ENCODE data around the gene SLC36A3.
"Not testable (repeated sequence)": the region's sequence is repeated elsewhere in the genome, so short reads cannot be mapped to it uniquely, and the experiment has no call there.

The SLC36A3 gene

DNA sequence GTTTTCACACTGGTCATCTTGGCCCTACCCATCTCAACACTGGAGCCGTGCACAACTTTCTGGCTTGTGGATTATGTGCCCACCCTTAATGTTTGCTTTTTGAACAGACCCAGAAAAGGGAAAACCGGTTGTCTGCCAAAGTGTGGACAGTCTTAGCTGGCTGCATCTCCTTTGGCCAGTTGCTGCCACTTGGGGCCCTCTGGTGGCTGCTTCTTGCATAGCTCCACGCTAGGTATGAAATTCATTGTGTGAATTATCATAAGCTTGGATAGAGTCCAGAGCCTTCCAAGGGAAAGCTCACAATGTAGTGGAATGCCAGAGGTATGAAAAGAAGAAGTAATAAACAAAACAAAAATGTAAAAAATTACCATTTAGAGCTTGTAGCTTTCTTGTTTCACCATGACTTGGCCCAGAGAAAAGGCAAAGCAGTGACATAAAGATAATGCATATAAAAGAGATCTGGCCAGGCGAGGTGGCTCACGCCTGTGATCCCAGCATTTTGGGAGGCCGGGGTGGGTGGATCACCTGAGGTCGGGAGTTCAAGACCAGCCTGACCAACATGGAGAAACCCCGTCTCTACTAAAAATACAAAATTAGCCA, 12.5 kb upstream of the SLC36A3 start:
- Mint-ChIP-seq H3K36me3 (peaks cover 3% of the 10 kb centered on the region), H3K9me3 (peaks cover 5% of the 10 kb centered on the region), H3K4me3 (no peak overlapping the region), H3K27ac (no peak overlapping the region), H3K4me1 (peaks cover 3% of the 10 kb centered on the region), H3K27me3 (no peaks in the 10 kb centered on the region)

- H3K27ac Mint-ChIP-seq, result no peak overlapping the region
- peaks cover 6% of the 10 kb centered on the region for H3K36me3 Mint-ChIP-seq
- peaks cover 11% of the 10 kb centered on the region for H3K9me3 Mint-ChIP-seq
- H3K27me3 Mint-ChIP-seq, result no peaks in the 10 kb centered on the region
- H3K4me1 Mint-ChIP-seq, result peaks cover 3% of the 10 kb centered on the region
- no peak overlapping the region for H3K4me3 Mint-ChIP-seq
Measured at GRCh38 chr5:151313357-151313756, 9.8 kb upstream of the SLC36A3 start.

DNA sequence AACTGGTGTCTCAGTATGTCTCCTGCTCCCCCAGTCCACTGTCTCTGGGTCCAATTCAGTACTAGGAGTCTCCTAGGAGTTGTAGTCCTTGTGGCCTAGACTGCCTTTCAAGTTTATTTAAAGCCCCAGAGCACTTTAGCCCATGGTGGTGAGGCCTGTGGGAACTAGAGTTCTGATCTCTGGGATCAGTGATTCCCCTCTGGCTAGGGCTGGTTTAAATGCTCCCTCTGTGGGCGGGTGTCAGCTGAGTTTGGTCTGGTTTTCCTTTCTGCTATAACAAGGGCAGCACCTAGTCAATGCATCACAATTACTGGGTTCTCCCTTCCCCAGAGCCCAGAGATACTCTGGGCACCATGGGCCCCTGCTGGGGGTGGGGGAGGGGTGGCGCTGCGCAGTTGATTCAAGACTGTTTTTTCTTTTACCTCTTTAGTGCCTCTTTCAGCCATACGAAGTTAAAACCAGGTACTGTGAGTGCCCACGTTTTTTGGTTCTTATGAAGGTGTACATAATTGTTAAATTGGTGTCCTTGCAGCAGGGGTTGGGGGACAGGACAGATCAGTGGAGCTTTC, 9.3 kb upstream of the SLC36A3 start:
- no peaks in the 10 kb centered on the region for H3K27me3 Mint-ChIP-seq
- H3K36me3 Mint-ChIP-seq, result peaks cover 6% of the 10 kb centered on the region
- H3K4me1 Mint-ChIP-seq, result peaks cover 3% of the 10 kb centered on the region
- no peak overlapping the region for H3K4me3 Mint-ChIP-seq
- no peak overlapping the region for H3K27ac Mint-ChIP-seq
- peaks cover 11% of the 10 kb centered on the region for H3K9me3 Mint-ChIP-seq

DNA sequence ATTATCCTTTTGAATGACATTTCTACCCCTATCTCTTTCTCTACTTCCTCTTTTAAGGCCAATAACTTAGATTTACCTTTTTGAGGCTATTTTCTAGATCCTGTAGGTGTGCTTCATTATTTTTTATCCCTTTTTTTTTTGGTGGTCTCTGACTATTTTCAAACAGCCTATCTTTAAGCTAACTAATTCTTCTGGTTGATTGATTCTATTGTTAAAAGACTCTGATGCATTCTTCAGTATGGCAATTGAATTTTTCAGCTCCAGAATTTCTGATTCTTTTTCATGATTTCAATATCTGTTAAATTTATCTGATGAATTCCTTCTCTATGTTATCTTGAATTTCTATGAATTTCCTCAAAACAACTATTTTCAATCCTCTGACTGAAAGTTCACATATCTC, 7.4 kb upstream of the SLC36A3 start:
- peaks cover 6% of the 10 kb centered on the region for H3K36me3 Mint-ChIP-seq
- peaks cover 7% of the 10 kb centered on the region for H3K4me1 Mint-ChIP-seq
- no peaks in the 10 kb centered on the region for H3K27me3 Mint-ChIP-seq

GRCh38 chr5:151309821-151310220, 6.3 kb upstream of the SLC36A3 start:
- not testable (repeated sequence) for H3K27me3 Mint-ChIP-seq, H3K4me3 Mint-ChIP-seq, H3K36me3 Mint-ChIP-seq, H3K27ac Mint-ChIP-seq, H3K4me1 Mint-ChIP-seq
- peaks cover 11% of the 10 kb centered on the region for H3K9me3 Mint-ChIP-seq

More for the DNA sequence above, 7.4 kb upstream of the SLC36A3 start:
- no peak overlapping the region for H3K27ac Mint-ChIP-seq
- no peak overlapping the region for H3K4me3 Mint-ChIP-seq
- H3K9me3 Mint-ChIP-seq, result peaks cover 11% of the 10 kb centered on the region

- H3K9me3 Mint-ChIP-seq, result peaks cover 11% of the 10 kb centered on the region
- H3K36me3 Mint-ChIP-seq, H3K27me3 Mint-ChIP-seq, H3K27ac Mint-ChIP-seq, H3K4me1 Mint-ChIP-seq, H3K4me3 Mint-ChIP-seq: not testable (repeated sequence)
Measured at GRCh38 chr5:151309266-151309665, 5.7 kb upstream of the SLC36A3 start.

GRCh38 chr5:151298063-151298855, 5.3 kb downstream of the SLC36A3 start:
- H3K4me3 Mint-ChIP-seq, result no peak overlapping the region
- H3K27ac Mint-ChIP-seq, result no peak overlapping the region
- H3K27me3 Mint-ChIP-seq, result peaks cover 3% of the 10 kb centered on the region
- no peaks in the 10 kb centered on the region for H3K36me3 Mint-ChIP-seq
- H3K4me1 Mint-ChIP-seq, result no peaks in the 10 kb centered on the region
- H3K9me3 Mint-ChIP-seq, result no peaks in the 10 kb centered on the region

DNA sequence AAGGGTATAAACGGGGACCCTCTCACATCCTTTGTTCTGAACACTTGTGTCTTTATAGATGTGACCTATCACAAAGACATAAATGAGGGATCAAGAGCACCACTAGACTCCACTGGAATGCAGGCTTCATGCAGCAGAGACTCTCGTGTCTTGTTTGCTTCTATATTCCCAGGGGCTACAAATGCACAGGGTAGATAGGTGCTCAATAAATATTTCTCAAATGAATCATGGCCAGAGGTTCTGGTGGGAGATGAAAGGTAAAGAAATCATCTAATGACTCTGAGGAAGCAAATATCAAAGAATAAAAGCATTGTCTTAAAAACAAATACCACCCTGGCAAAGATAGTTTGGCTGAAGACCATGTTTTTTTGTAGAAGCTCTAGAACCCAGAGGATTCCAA, 6.6 kb downstream of the SLC36A3 start:
- Mint-ChIP-seq H3K36me3 (no peaks in the 10 kb centered on the region), H3K4me3 (no peak overlapping the region), H3K9me3 (no peaks in the 10 kb centered on the region), H3K27ac (no peak overlapping the region), H3K4me1 (no peaks in the 10 kb centered on the region), H3K27me3 (peaks cover 3% of the 10 kb centered on the region)

GRCh38 chr5:151296478-151296830, 7.1 kb downstream of the SLC36A3 start:
- H3K9me3 Mint-ChIP-seq, result no peaks in the 10 kb centered on the region
- H3K4me1 Mint-ChIP-seq, result no peaks in the 10 kb centered on the region
- H3K27ac Mint-ChIP-seq, result no peak overlapping the region
- peaks cover 3% of the 10 kb centered on the region for H3K27me3 Mint-ChIP-seq
- no peak overlapping the region for H3K4me3 Mint-ChIP-seq
- no peaks in the 10 kb centered on the region for H3K36me3 Mint-ChIP-seq

DNA sequence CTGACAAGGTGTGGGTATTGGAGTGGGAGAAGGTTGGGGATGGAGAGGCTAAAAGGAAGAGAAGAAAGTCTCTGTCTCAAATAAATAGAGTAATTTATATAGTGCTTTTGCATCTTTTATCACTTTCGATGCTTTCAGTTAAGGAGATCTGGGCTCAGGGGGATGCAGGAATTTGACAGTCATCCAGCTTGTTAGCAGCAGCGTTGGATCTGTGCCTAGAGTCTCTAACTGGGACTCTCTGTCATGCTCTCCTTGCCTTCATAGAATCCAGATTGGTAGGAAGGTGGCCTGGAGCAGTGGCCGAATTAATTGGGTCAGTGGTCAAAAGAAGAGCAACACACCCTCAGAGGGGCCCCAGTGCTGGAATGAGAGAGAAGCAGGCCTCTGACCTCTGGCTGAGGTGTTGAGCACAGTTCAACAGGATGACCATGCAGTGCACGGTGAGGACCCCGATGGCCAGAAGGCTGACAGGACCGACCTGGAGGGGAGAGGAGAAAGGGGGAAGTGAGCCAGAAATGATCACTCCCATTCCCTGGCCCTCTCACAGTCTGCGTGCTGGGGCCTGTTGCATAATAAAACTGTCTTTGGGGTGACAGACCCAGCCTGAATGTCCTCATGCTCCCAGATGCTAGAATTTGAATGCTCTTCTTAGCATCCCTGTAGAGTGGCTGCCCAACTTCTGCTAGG, 7.6 kb downstream of the SLC36A3 start:
- Mint-ChIP-seq H3K4me3 (no peak overlapping the region), H3K27ac (no peak overlapping the region), H3K36me3 (no peaks in the 10 kb centered on the region), H3K27me3 (peaks cover 3% of the 10 kb centered on the region), H3K4me1 (no peaks in the 10 kb centered on the region), H3K9me3 (no peaks in the 10 kb centered on the region)

DNA sequence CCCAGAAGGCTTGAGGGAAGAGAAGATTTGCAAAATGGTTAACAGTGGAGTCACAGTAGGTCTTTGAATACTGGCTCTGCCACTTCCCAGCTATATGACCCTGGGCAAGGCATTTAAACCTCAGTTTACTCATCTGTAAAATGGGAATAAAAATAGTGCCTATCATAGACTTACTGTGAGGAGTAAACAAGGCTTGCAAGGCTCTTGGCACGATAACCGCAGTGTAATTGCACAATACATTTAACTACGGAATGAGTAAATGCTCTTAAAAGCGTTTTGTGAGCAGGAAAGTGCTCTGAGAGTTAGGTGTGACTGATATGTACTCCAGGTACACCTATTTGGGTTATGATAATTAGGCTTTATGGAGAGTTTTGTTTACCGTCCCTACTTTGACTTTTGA, 8.4 kb downstream of the SLC36A3 start:
- no peaks in the 10 kb centered on the region for H3K4me1 Mint-ChIP-seq
- H3K27ac Mint-ChIP-seq, result no peak overlapping the region
- no peak overlapping the region for H3K4me3 Mint-ChIP-seq
- no peaks in the 10 kb centered on the region for H3K36me3 Mint-ChIP-seq
- no peaks in the 10 kb centered on the region for H3K9me3 Mint-ChIP-seq
- peaks cover 3% of the 10 kb centered on the region for H3K27me3 Mint-ChIP-seq

DNA sequence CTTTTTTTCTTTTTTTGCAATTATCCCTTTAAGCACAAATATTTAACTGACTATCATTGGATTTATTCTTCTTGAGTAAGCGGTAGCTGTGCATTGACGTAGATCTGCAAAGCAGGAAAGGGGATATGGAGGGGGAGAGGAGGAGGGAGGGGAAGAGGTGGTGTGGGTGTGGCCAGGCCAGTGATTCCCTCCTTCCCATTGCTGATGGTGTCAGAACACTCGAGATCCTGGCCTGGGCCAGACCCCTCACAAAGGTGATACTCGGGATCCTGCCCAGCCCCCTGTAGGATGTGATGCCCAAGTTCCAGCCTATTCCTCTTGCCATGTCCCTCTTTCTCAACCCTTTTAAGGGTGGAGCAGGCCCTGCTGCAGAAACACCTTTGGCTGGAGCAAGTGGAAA, 9.9 kb downstream of the SLC36A3 start:
- H3K36me3 Mint-ChIP-seq, result no peaks in the 10 kb centered on the region
- peaks cover 3% of the 10 kb centered on the region for H3K27me3 Mint-ChIP-seq
- no peak overlapping the region for H3K4me3 Mint-ChIP-seq
- no peaks in the 10 kb centered on the region for H3K9me3 Mint-ChIP-seq
- H3K4me1 Mint-ChIP-seq, result no peaks in the 10 kb centered on the region
- H3K27ac Mint-ChIP-seq, result no peak overlapping the region

DNA sequence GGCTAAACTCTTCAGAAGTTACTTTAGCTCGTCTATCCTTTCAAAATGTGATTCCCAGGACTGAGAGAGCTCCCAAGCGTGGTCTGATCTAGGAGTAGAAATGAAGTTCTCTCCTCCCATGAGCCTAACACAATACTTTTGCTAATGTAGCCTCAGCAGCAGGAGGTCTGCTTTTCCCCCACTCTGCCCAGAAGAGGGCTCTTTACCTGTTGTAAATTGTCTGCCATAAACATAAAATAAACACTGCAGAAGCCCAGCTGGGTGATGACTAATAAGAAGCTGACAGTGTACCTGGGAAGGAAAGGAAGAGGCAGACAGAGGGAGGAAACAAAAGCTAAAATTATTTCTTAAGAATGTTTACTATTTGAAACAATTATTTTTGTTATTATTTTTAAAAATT, 15.4 kb downstream of the SLC36A3 start:
- Mint-ChIP-seq H3K9me3 (no peaks in the 10 kb centered on the region), H3K4me1 (no peaks in the 10 kb centered on the region), H3K36me3 (no peaks in the 10 kb centered on the region), H3K27ac (no peak overlapping the region), H3K27me3 (no peaks in the 10 kb centered on the region), H3K4me3 (no peak overlapping the region)

- Mint-ChIP-seq H3K9me3 (no peaks in the 10 kb centered on the region), H3K36me3 (no peaks in the 10 kb centered on the region), H3K4me3 (no peak overlapping the region), H3K27ac (no peak overlapping the region), H3K27me3 (no peaks in the 10 kb centered on the region), H3K4me1 (no peaks in the 10 kb centered on the region)
Measured at GRCh38 chr5:151286246-151286645, 17.3 kb downstream of the SLC36A3 start.

DNA sequence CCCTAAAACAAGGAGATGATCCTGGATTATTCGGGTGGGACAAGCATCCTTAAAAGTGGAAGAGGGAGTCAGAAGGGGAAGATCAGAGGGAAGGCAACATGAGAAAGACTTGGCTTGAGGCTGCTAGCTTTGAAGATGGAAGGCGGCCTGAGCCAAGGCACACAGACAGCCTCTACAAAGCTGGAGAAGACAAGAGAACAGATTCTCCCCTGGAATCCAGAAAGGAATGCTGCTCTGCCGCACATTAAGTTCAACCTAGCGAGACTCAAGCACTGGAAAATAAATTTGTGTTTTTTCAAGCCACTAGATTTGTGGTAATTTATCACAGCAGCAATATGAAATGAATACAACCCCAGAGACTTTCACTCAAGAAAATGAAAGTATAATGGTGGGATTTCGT, 17.9 kb downstream of the SLC36A3 start:
- H3K9me3 Mint-ChIP-seq, result no peaks in the 10 kb centered on the region
- no peak overlapping the region for H3K27ac Mint-ChIP-seq
- H3K36me3 Mint-ChIP-seq, result no peaks in the 10 kb centered on the region
- no peak overlapping the region for H3K4me3 Mint-ChIP-seq
- no peaks in the 10 kb centered on the region for H3K27me3 Mint-ChIP-seq
- no peaks in the 10 kb centered on the region for H3K4me1 Mint-ChIP-seq

DNA sequence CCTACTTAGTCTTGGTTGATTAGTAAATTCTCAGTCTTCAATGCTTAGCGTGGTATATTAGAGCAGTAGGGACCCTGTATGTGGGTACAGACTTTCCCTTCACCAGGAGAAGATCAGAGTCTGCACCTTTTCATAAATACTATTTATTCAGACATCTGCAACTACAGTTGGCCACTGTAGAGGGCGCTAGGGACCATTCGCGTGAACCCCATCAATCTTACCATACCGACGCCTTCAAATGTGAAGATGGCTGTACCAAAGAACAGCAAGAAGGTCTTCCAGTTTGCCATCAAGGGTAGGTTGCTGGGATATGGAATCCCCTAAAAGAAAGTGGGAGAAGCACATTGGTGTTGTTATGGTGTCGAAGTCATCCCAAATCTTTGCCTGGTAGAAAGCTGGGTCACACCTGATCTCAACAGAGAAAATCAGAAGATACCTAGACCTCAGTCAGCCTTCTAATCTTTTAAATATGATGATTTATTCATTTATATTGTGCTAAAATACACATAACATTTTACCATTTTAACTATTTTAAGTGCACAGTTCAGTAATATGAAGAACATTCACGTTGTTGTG, 19.1 kb downstream of the SLC36A3 start:
- H3K27me3 Mint-ChIP-seq, result no peaks in the 10 kb centered on the region
- H3K4me1 Mint-ChIP-seq, result no peaks in the 10 kb centered on the region
- H3K27ac Mint-ChIP-seq, result no peak overlapping the region
- H3K9me3 Mint-ChIP-seq, result no peaks in the 10 kb centered on the region
- no peaks in the 10 kb centered on the region for H3K36me3 Mint-ChIP-seq
- H3K4me3 Mint-ChIP-seq, result no peak overlapping the region

All from activated naive CD4-positive, alpha-beta T cell treated with anti-CD3 and anti-CD28 coated beads, Interleukin-2, amount 50 U/mL, for 24 hours (primary cell).